ENCODE results near the gene COQ3. TPM values are rescaled to one million over a fixed set of nuclear protein-coding genes. Genes with fewer than 3 reads are reported as not detected.

COQ3 gene
- total RNA-seq, 3 donors from 2014 or later, result 4.2 to 5.6 (median 4.5) TPM

- Histone ChIP-seq H3K9me3 (no peaks in the 10 kb centered on the region), H3K27me3 (no peaks in the 10 kb centered on the region), H3K4me1 (no peaks in the 10 kb centered on the region), H3K27ac (no peak overlapping the region), H3K4me3 (no peak overlapping the region), H3K36me3 (no peaks in the 10 kb centered on the region)
- intact Hi-C loops (cut with DNase I; ENCODE audit: low total_unique reads), result no loop called here
- TF ChIP-seq CTCF (IDR thresholded peaks at IDR 0.05) (no peak), POLR2AphosphoS5 (IDR thresholded peaks at IDR 0.05) (no peak), POLR2A (IDR thresholded peaks at IDR 0.05) (no peak)
- no peak for DNase-seq (ENCODE audit: low spot score in 2 of 2)
Observed at GRCh38 chr6:99366852-99367251, 27.1 kb downstream of the COQ3 start.

- H3K36me3 ChIP-seq, result no peaks in the 10 kb centered on the region
- DNase-seq (ENCODE audit: low spot score in 2 of 2), result no peak
- H3K4me3 ChIP-seq, result no peak overlapping the region
- H3K27me3 ChIP-seq, result no peaks in the 10 kb centered on the region
- TF ChIP-seq CTCF (IDR thresholded peaks at IDR 0.05) (no peak), POLR2A (IDR thresholded peaks at IDR 0.05) (no peak), POLR2AphosphoS5 (IDR thresholded peaks at IDR 0.05) (no peak)
- H3K27ac ChIP-seq, result no peak overlapping the region
- no peaks in the 10 kb centered on the region for H3K4me1 ChIP-seq
- no peaks in the 10 kb centered on the region for H3K9me3 ChIP-seq
- intact Hi-C loops (cut with DNase I; ENCODE audit: low total_unique reads), result no loop called here
Observed at GRCh38 chr6:99364026-99364425, 30.0 kb downstream of the COQ3 start.

GRCh38 chr6:99362678-99363268, 31.2 kb downstream of the COQ3 start:
- no peaks in the 10 kb centered on the region for H3K4me1 ChIP-seq
- no peaks in the 10 kb centered on the region for H3K27me3 ChIP-seq
- no peak overlapping the region for H3K4me3 ChIP-seq
- intact Hi-C loops (cut with DNase I; ENCODE audit: low total_unique reads), result no loop called here
- H3K36me3 ChIP-seq, result no peaks in the 10 kb centered on the region
- no peak overlapping the region for H3K27ac ChIP-seq
- no peak for DNase-seq (ENCODE audit: low spot score in 2 of 2)
- no peak for TF ChIP-seq CTCF (IDR thresholded peaks at IDR 0.05)
- no peak for TF ChIP-seq POLR2A (IDR thresholded peaks at IDR 0.05)
- TF ChIP-seq POLR2AphosphoS5 (IDR thresholded peaks at IDR 0.05), result no peak
- H3K9me3 ChIP-seq, result no peaks in the 10 kb centered on the region

GRCh38 chr6:99359800-99360199, 34.2 kb downstream of the COQ3 start:
- no peak for DNase-seq (ENCODE audit: low spot score in 2 of 2)
- H3K9me3 ChIP-seq, result no peaks in the 10 kb centered on the region
- intact Hi-C loops (cut with DNase I; ENCODE audit: low total_unique reads), result no loop called here
- H3K36me3 ChIP-seq, result no peaks in the 10 kb centered on the region
- no peak overlapping the region for H3K27ac ChIP-seq
- H3K4me3 ChIP-seq, result no peak overlapping the region
- peaks cover 0 to 7% of the 10 kb centered on the region in 2 donors for H3K27me3 ChIP-seq
- no peaks in the 10 kb centered on the region for H3K4me1 ChIP-seq
- TF ChIP-seq POLR2AphosphoS5 (IDR thresholded peaks at IDR 0.05), result no peak
- no peak for TF ChIP-seq CTCF (IDR thresholded peaks at IDR 0.05)
- TF ChIP-seq POLR2A (IDR thresholded peaks at IDR 0.05), result no peak

- intact Hi-C loops (cut with DNase I; ENCODE audit: low total_unique reads), result no loop called here
- H3K4me1 ChIP-seq, result no peaks in the 10 kb centered on the region
Observed at GRCh38 chr6:99356641-99357040, 37.4 kb downstream of the COQ3 start.

More at GRCh38 chr6:99356641-99357040, 37.4 kb downstream of the COQ3 start:
- H3K27me3 ChIP-seq, result peaks cover 0 to 11% of the 10 kb centered on the region in 2 donors
- H3K27ac ChIP-seq, result no peak overlapping the region
- no peaks in the 10 kb centered on the region for H3K36me3 ChIP-seq
- TF ChIP-seq POLR2AphosphoS5 (IDR thresholded peaks at IDR 0.05) (no peak), POLR2A (IDR thresholded peaks at IDR 0.05) (no peak), CTCF (IDR thresholded peaks at IDR 0.05) (no peak)
- no peak for DNase-seq (ENCODE audit: low spot score in 2 of 2)
- no peak overlapping the region for H3K4me3 ChIP-seq
- H3K9me3 ChIP-seq, result no peaks in the 10 kb centered on the region
